Liver (tissue), 9 donors: Measurements from ENCODE around the gene FADS2. TPM values are rescaled to one million over a fixed set of nuclear protein-coding genes. Genes with fewer than 3 reads are reported as not detected.

ENCODE experiments used
- DNase-seq: peaks from one replicate; pipeline ENCODE4 v3.0.0-alpha.2; 2017; ENCODE audit warnings: low spot score
- H3K27ac ChIP-seq, 2 donors: one replicate each; pipeline ENCODE4 v1.7.0; 2013; ENCODE audit warnings: inconsistent platforms in 2 of 2, low read length in 2 of 2, control low read depth in 1 of 2, low read depth in 1 of 2, mild to moderate bottlenecking in 1 of 2
- H3K27me3 ChIP-seq, 4 donors: one replicate each; pipeline versions ENCODE4 v1.6.1 to v1.7.0; 2013; ENCODE audit warnings: low read length in 3 of 4, inconsistent platforms in 1 of 4, mild to moderate bottlenecking in 1 of 4, moderate library complexity in 1 of 4; ENCODE audit not compliant: control insufficient read depth in 4 of 4, insufficient read depth in 4 of 4
- H3K36me3 ChIP-seq, 4 donors: one replicate each; pipeline versions ENCODE4 v1.6.1 to v1.7.0; 2013; ENCODE audit warnings: low read length in 3 of 4, mild to moderate bottlenecking in 3 of 4, low read depth in 1 of 4, moderate library complexity in 1 of 4; ENCODE audit not compliant: control insufficient read depth in 4 of 4, insufficient read depth in 3 of 4
- H3K4me1 ChIP-seq, 4 donors: one replicate each; pipeline versions ENCODE4 v1.6.1 to v1.7.0; 2013; ENCODE audit warnings: low read length in 3 of 4, mild to moderate bottlenecking in 3 of 4, moderate library complexity in 1 of 4; ENCODE audit not compliant: control insufficient read depth in 4 of 4, insufficient read depth in 4 of 4
- H3K4me3 ChIP-seq, 3 donors: one replicate each; pipeline versions ENCODE4 v1.6.1 to v1.7.0; 2013; ENCODE audit warnings: low read length in 3 of 3, control low read depth in 1 of 3, low read depth in 1 of 3, mild to moderate bottlenecking in 1 of 3
- H3K9ac ChIP-seq, 2 donors: one replicate each; pipeline ENCODE4 v1.7.0; 2013; ENCODE audit warnings: low read length in 2 of 2, mild to moderate bottlenecking in 2 of 2, moderate library complexity in 2 of 2, control low read depth in 1 of 2, low read depth in 1 of 2
- H3K9me3 ChIP-seq, 4 donors: one replicate each; pipeline versions ENCODE4 v1.6.1 to v1.7.0; 2013; ENCODE audit warnings: low read length in 3 of 4; ENCODE audit not compliant: control insufficient read depth in 4 of 4
- EGR1 ChIP-seq, 2 donors: IDR thresholded peaks; 2 replicates each; pipeline ENCODE4 v1.6.1; 2016 to 2018; ENCODE audit warnings: antibody characterized with exemption in 2 of 2, low read depth in 2 of 2
- FOXA1 ChIP-seq: IDR thresholded peaks from 2 replicates; pipeline ENCODE4 v1.6.1; 2016; ENCODE audit warnings: antibody characterized with exemption
- FOXA2 ChIP-seq: IDR thresholded peaks from 2 replicates; pipeline ENCODE4 v1.6.1; 2016; ENCODE audit warnings: antibody characterized with exemption
- GABPA ChIP-seq, 2 donors: IDR thresholded peaks in 1 of 2; conservative IDR thresholded peaks in 1 of 2; 2 replicates each; pipeline ENCODE4 v1.6.1; 2016; ENCODE audit warnings: antibody characterized with exemption in 2 of 2, mild to moderate bottlenecking in 1 of 2, moderate library complexity in 1 of 2
- HNF4A ChIP-seq, 2 donors: conservative IDR thresholded peaks; 2 replicates each; pipeline ENCODE4 v1.6.1; 2016; ENCODE audit warnings: antibody characterized with exemption in 2 of 2, mild to moderate bottlenecking in 2 of 2
- HNF4G ChIP-seq: IDR thresholded peaks from 2 replicates; pipeline ENCODE4 v1.6.1; 2016; ENCODE audit warnings: antibody characterized with exemption
- JUND ChIP-seq, 2 donors: IDR thresholded peaks; 2 replicates each; pipeline ENCODE4 v1.6.1; 2016; ENCODE audit warnings: antibody characterized with exemption in 2 of 2
- NR2F2 ChIP-seq: IDR thresholded peaks from 2 replicates; pipeline ENCODE4 v1.6.1; 2016; ENCODE audit warnings: antibody characterized with exemption
- RAD21 ChIP-seq, 2 donors: IDR thresholded peaks; 2 replicates each; pipeline ENCODE4 v1.6.1; 2016; ENCODE audit warnings: antibody characterized with exemption in 2 of 2, mild to moderate bottlenecking in 2 of 2
- RXRA ChIP-seq, 2 donors: IDR thresholded peaks; 2 replicates each; pipeline ENCODE4 v1.6.1; 2017 to 2018; ENCODE audit warnings: antibody characterized with exemption in 2 of 2, mild to moderate bottlenecking in 1 of 2
- SP1 ChIP-seq: IDR thresholded peaks from 2 replicates; pipeline ENCODE4 v1.6.1; 2018; ENCODE audit warnings: antibody characterized with exemption, mild to moderate bottlenecking
- TAF1 ChIP-seq: conservative IDR thresholded peaks from 2 replicates; pipeline ENCODE4 v1.6.1; 2016; ENCODE audit warnings: antibody characterized with exemption, mild to moderate bottlenecking
- YY1 ChIP-seq: IDR thresholded peaks from 2 replicates; pipeline ENCODE4 v1.6.1; 2016; ENCODE audit warnings: antibody characterized with exemption, mild to moderate bottlenecking
- WGBS: extraction: QIAGEN DNeasy Blood & Tissue Kit; methylation state at CpG from one replicate; pipeline ENCODE4 v1.1.7; 2013; 5-methylcytosine and 5-hydroxymethylcytosine counted together
- polyA plus RNA-seq, 2 donors: library from polyadenylated mRNA; stranded (reverse) in 1 of 2; unstranded in 1 of 2; fragments of 200-250 nt in 1 of 2; fragments of >200 nt in 1 of 2; fragmentation: Nextera tagmentation in 1 of 2; extraction: Ambion mirVana in 1 of 2; gene quantifications; one replicate each; pipeline versions ENCODE4 v1.2.1 to v1.2.3, GENCODE V29; 2013 to 2015
- total RNA-seq, 2 donors: library from RNA; depleted of rRNA; stranded (reverse); fragments of >200 nt; gene quantifications; one replicate each; pipeline ENCODE4 v1.2.3, GENCODE V29; 2014
- TF ChIP-seq, protein P1 (sequence below): IDR thresholded peaks from 2 replicates; pipeline ENCODE4 v1.6.1; 2016; ENCODE audit warnings: antibody characterized with exemption
- TF ChIP-seq, protein P2 (sequence below): IDR thresholded peaks from 2 replicates; pipeline ENCODE4 v1.6.1; 2016; ENCODE audit warnings: antibody characterized with exemption
- TF ChIP-seq, protein P3 (sequence below): IDR thresholded peaks from 2 replicates; pipeline ENCODE4 v1.6.1; 2016; ENCODE audit warnings: antibody characterized with exemption, mild to moderate bottlenecking
- TF ChIP-seq, protein P4 (sequence below): IDR thresholded peaks from 2 replicates; pipeline ENCODE4 v1.6.1; 2016; ENCODE audit warnings: antibody characterized with exemption
- TF ChIP-seq, protein P5 (sequence below): fragments of 150-350 bp; IDR thresholded peaks from 2 replicates; pipeline ENCODE4 v1.5.1; 2017; ENCODE audit warnings: improper control_type of control experiment, low read depth, low read length; ENCODE audit not compliant: missing input control
- donor health status: healthy.
- donor health status: healthy.
- donor health status: healthy.
- donor health status: healthy.
- donor health status: healthy.

Gene FADS2
- total and polyA plus RNA-seq, 4 donors: 2.8 to 281 (median 84.9) TPM

DNA sequence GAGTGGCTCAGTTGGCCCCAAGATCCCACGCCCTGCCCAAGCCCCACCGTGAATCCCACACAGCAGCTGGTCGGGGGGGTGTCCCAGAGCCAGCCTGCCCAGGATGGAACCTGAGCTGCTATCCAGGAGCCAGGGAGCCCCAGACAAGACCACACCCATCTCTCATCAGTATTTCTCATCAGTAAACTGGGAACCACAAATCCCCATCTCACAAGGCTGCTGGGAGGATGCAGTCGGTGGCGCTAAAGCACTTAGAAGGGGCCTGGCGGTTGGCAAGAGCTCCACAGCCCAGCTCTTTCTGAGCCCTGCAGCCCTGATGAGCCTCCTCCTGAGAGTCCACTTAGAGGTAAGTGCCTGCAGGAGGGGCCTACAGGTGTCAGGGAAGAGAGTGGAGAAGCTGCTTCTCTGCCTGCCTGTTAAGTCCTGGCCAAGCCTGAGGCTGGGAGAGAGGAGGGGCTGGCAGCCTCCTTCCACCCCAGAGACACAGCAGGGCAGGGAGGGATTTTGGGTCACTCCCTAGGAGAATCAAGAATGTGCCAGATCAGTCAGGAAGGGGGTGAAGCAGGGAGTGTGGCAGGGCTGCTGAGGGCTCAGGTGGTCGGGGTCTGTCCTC, 57.2 kb downstream of the FADS2 start:
- no peaks in the 10 kb centered on the region for H3K27me3 ChIP-seq
- no peak for DNase-seq
- H3K9ac ChIP-seq: no peak overlapping the region
- H3K4me3 ChIP-seq: no peak overlapping the region
- H3K4me1 ChIP-seq: peaks cover 0 to under 1% (median 0%) of the 10 kb centered on the region in 4 donors
- H3K36me3 ChIP-seq: no peaks in the 10 kb centered on the region
- TF ChIP-seq FOXA1 (no peak), RAD21 (IDR thresholded peaks at IDR 0.05) (no peak), SP1 (no peak), GABPA (IDR thresholded peaks at IDR 0.05 in 1 of 2, conservative IDR thresholded peaks at IDR 0.05 in 1 of 2) (no peak), JUND (IDR thresholded peaks at IDR 0.05) (no peak), RXRA (IDR thresholded peaks at IDR 0.05) (no peak), YY1 (no peak), HNF4G (no peak), EGR1 (IDR thresholded peaks at IDR 0.05; ENCODE audit: low read depth in 2 of 2) (no peak), HNF4A (conservative IDR thresholded peaks at IDR 0.05) (no peak), NR2F2 (no peak), TAF1 (no peak), FOXA2 (no peak)
- TF ChIP-seq, protein P1, sequence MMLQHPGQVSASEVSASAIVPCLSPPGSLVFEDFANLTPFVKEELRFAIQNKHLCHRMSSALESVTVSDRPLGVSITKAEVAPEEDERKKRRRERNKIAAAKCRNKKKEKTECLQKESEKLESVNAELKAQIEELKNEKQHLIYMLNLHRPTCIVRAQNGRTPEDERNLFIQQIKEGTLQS: no peak
- TF ChIP-seq, protein P2, sequence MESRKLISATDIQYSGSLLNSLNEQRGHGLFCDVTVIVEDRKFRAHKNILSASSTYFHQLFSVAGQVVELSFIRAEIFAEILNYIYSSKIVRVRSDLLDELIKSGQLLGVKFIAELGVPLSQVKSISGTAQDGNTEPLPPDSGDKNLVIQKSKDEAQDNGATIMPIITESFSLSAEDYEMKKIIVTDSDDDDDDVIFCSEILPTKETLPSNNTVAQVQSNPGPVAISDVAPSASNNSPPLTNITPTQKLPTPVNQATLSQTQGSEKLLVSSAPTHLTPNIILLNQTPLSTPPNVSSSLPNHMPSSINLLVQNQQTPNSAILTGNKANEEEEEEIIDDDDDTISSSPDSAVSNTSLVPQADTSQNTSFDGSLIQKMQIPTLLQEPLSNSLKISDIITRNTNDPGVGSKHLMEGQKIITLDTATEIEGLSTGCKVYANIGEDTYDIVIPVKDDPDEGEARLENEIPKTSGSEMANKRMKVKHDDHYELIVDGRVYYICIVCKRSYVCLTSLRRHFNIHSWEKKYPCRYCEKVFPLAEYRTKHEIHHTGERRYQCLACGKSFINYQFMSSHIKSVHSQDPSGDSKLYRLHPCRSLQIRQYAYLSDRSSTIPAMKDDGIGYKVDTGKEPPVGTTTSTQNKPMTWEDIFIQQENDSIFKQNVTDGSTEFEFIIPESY: no peak
- TF ChIP-seq, protein P3, sequence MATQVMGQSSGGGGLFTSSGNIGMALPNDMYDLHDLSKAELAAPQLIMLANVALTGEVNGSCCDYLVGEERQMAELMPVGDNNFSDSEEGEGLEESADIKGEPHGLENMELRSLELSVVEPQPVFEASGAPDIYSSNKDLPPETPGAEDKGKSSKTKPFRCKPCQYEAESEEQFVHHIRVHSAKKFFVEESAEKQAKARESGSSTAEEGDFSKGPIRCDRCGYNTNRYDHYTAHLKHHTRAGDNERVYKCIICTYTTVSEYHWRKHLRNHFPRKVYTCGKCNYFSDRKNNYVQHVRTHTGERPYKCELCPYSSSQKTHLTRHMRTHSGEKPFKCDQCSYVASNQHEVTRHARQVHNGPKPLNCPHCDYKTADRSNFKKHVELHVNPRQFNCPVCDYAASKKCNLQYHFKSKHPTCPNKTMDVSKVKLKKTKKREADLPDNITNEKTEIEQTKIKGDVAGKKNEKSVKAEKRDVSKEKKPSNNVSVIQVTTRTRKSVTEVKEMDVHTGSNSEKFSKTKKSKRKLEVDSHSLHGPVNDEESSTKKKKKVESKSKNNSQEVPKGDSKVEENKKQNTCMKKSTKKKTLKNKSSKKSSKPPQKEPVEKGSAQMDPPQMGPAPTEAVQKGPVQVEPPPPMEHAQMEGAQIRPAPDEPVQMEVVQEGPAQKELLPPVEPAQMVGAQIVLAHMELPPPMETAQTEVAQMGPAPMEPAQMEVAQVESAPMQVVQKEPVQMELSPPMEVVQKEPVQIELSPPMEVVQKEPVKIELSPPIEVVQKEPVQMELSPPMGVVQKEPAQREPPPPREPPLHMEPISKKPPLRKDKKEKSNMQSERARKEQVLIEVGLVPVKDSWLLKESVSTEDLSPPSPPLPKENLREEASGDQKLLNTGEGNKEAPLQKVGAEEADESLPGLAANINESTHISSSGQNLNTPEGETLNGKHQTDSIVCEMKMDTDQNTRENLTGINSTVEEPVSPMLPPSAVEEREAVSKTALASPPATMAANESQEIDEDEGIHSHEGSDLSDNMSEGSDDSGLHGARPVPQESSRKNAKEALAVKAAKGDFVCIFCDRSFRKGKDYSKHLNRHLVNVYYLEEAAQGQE: no peak
- TF ChIP-seq, protein P4, sequence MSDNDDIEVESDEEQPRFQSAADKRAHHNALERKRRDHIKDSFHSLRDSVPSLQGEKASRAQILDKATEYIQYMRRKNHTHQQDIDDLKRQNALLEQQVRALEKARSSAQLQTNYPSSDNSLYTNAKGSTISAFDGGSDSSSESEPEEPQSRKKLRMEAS: no peak
- TF ChIP-seq, protein P5, sequence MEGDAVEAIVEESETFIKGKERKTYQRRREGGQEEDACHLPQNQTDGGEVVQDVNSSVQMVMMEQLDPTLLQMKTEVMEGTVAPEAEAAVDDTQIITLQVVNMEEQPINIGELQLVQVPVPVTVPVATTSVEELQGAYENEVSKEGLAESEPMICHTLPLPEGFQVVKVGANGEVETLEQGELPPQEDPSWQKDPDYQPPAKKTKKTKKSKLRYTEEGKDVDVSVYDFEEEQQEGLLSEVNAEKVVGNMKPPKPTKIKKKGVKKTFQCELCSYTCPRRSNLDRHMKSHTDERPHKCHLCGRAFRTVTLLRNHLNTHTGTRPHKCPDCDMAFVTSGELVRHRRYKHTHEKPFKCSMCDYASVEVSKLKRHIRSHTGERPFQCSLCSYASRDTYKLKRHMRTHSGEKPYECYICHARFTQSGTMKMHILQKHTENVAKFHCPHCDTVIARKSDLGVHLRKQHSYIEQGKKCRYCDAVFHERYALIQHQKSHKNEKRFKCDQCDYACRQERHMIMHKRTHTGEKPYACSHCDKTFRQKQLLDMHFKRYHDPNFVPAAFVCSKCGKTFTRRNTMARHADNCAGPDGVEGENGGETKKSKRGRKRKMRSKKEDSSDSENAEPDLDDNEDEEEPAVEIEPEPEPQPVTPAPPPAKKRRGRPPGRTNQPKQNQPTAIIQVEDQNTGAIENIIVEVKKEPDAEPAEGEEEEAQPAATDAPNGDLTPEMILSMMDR: no peak
- H3K9me3 ChIP-seq: no peaks in the 10 kb centered on the region
- no peak overlapping the region for H3K27ac ChIP-seq
- 96% methylated on average over 7 of the region's 7 CpGs for WGBS
